ENCODE results near the gene ANXA4.

DNA sequence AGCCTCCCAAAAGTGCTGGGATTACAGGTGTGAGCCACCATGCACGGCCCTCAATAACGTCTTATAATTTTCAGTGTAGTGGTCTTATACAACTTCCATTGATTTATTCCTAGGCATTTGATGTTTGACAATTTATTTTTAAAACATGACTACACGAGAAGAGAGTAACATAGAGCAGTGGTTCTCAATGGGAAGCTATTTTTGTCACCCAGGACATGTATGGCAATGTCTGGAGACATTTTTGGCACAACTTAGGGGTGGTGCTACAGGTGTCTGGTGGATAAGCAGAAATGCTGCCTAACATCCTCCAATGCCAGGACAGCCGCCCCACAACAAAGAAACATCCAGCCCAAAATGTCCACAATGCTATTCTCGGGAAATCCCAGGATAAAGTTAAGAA, 12.7 kb upstream of the ANXA4 start:
- TF ChIP-seq, protein P1, sequence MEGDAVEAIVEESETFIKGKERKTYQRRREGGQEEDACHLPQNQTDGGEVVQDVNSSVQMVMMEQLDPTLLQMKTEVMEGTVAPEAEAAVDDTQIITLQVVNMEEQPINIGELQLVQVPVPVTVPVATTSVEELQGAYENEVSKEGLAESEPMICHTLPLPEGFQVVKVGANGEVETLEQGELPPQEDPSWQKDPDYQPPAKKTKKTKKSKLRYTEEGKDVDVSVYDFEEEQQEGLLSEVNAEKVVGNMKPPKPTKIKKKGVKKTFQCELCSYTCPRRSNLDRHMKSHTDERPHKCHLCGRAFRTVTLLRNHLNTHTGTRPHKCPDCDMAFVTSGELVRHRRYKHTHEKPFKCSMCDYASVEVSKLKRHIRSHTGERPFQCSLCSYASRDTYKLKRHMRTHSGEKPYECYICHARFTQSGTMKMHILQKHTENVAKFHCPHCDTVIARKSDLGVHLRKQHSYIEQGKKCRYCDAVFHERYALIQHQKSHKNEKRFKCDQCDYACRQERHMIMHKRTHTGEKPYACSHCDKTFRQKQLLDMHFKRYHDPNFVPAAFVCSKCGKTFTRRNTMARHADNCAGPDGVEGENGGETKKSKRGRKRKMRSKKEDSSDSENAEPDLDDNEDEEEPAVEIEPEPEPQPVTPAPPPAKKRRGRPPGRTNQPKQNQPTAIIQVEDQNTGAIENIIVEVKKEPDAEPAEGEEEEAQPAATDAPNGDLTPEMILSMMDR (conservative IDR thresholded peaks at IDR 0.05), result no peak
- TF ChIP-seq EZH2 (IDR thresholded peaks at IDR 0.05; ENCODE audit: low read depth), result no peak
